ENCODE data around the gene RUVBL1.

- TF ChIP-seq CTCF (conservative IDR thresholded peaks at IDR 0.05; ENCODE audit: low read depth, low read length) = no peak
- TF ChIP-seq EZH2 (IDR thresholded peaks at IDR 0.05; ENCODE audit: borderline replicate concordance, low read depth, low read length, poor library complexity, severe bottlenecking) = no peak
These were observed 58.6 kb downstream of the RUVBL1 start for GRCh38 chr3:128064962-128065361.
